ENCODE data around the gene ZNHIT1.

- TF ChIP-seq POLR2A (IDR thresholded peaks at IDR 0.05), result no peak
- TF ChIP-seq, protein P1, sequence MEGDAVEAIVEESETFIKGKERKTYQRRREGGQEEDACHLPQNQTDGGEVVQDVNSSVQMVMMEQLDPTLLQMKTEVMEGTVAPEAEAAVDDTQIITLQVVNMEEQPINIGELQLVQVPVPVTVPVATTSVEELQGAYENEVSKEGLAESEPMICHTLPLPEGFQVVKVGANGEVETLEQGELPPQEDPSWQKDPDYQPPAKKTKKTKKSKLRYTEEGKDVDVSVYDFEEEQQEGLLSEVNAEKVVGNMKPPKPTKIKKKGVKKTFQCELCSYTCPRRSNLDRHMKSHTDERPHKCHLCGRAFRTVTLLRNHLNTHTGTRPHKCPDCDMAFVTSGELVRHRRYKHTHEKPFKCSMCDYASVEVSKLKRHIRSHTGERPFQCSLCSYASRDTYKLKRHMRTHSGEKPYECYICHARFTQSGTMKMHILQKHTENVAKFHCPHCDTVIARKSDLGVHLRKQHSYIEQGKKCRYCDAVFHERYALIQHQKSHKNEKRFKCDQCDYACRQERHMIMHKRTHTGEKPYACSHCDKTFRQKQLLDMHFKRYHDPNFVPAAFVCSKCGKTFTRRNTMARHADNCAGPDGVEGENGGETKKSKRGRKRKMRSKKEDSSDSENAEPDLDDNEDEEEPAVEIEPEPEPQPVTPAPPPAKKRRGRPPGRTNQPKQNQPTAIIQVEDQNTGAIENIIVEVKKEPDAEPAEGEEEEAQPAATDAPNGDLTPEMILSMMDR (IDR thresholded peaks at IDR 0.05), result no peak
Measured at GRCh38 chr7:101174322-101174854, 43.6 kb upstream of the ZNHIT1 start.
